ENCODE measurements around the gene IKZF4. TPM values are rescaled to one million over a fixed set of nuclear protein-coding genes. Genes with fewer than 3 reads are reported as not detected.
"Not testable (repeated sequence)": the region's sequence is repeated elsewhere in the genome, so short reads cannot be mapped to it uniquely, and the experiment has no call there.

The IKZF4 gene
- total RNA-seq, 4 donors from 2014 or later: 1.9 to 6.2 (median 3.9) TPM

DNA sequence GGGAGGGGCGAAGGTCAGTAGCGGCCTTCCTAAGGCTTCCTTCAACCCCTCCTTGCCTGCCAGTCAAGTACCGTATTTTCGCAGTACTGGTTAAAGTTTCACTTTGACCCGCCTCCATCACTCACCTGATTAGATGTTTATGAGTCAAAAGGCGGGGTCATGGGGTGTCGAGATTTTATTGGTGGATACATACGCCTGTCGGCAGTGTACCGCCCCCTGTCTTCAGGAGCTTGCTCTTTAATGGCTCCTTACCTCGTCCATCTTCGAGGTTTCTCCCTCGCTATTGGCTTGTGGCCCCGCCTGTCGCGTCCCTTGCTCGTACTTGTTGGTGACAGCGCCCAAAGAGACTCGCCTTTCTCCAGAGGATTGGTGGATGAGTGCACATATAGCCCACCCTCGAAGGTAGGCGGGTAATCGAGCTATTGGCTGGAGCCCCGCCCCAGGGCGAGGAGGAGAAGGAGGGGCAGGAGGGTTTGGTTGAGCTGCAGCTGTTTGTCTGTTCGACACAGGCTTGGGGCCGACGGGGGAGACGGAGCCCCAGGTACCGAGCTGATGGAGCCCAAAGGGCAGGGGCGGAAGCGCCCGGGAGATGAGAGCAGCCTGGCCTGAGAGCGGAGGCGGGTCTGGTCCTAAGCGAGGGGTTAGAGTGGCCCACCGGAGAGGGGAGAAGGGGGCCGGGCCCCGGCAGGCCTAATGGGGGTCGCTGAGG lies 47.1 kb upstream of the IKZF4 start, which contains the start of gene RAB5B:
RAB5B (plus strand) TSS at position 480 of the 709 bp plus-strand sequence. CDS start 12,883 bp downstream, outside the sequence.
- no peaks in the 10 kb centered on the region for H3K27me3 ChIP-seq
- H3K27ac ChIP-seq: peak within 1 kb of the TSS; percentile 95 to 99 (median 98)
- 1% methylated on average over 38 of the region's 39 CpGs; no CpG with 5 or more reads in 1 of the 2 donors for WGBS, 2 donors (ENCODE audit: low coverage in 1 of 2)
- TF ChIP-seq POLR2A (IDR thresholded peaks at IDR 0.05): peak; percentile 99
- TF ChIP-seq EP300 (IDR thresholded peaks at IDR 0.05; ENCODE audit: low read depth): no peak
- TF ChIP-seq POLR2AphosphoS5 (IDR thresholded peaks at IDR 0.05): peak; percentile 98 to 99 (median 98)
- TF ChIP-seq, protein P1, sequence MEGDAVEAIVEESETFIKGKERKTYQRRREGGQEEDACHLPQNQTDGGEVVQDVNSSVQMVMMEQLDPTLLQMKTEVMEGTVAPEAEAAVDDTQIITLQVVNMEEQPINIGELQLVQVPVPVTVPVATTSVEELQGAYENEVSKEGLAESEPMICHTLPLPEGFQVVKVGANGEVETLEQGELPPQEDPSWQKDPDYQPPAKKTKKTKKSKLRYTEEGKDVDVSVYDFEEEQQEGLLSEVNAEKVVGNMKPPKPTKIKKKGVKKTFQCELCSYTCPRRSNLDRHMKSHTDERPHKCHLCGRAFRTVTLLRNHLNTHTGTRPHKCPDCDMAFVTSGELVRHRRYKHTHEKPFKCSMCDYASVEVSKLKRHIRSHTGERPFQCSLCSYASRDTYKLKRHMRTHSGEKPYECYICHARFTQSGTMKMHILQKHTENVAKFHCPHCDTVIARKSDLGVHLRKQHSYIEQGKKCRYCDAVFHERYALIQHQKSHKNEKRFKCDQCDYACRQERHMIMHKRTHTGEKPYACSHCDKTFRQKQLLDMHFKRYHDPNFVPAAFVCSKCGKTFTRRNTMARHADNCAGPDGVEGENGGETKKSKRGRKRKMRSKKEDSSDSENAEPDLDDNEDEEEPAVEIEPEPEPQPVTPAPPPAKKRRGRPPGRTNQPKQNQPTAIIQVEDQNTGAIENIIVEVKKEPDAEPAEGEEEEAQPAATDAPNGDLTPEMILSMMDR (IDR thresholded peaks at IDR 0.05): peak in 3 of 5 experiments; percentile 23 to 58 (median 30)
- H3K9me3 ChIP-seq: no peaks in the 10 kb centered on the region
- DNase-seq: peak; percentile 99
- H3K4me1 ChIP-seq: peaks cover 8 to 54% (median 30%) of the 10 kb centered on the region in 4 donors
- H3K4me3 ChIP-seq: peak within 1 kb of the TSS; percentile 80 to 99 (median 92)
- H3K36me3 ChIP-seq: no peaks in the 10 kb centered on the region
- intact Hi-C loops (cut with DNase I; ENCODE audit: low total_unique reads) (no loop called here), in situ Hi-C loops (cut with MboI; ENCODE audit: low pct_ligation_motif_present in 1 of 4, low pct_unique_long_range_greater_than_20kb in 1 of 4, low sequenced_read_pairs in 3 of 4) (no loop called here)

DNA sequence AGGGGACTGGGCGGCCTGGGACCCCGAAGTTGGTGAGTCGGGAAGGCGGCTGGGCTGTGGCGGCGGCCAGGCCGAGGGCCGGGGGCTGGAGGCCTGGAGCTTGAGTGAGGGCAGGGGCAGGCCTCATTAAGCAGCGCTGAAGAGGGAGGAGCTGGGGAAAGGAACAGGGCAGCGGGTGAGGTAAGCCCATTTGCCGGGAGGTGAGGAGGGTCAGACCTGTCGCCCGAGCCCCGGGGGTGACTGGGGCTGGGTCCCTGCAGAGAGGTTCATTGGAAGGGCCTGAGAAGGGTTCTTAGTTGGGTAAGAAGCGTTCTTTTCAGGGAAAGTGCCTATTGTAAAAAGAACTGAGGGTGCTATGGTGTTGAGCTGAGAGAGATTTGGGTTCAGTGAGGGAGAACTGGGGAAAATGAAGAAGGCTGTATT lies 46.5 kb upstream of the IKZF4 start:
- H3K27ac ChIP-seq: peak overlapping the region; percentile 93 to 99 (median 98)
- TF ChIP-seq POLR2A (IDR thresholded peaks at IDR 0.05) (no peak), POLR2AphosphoS5 (IDR thresholded peaks at IDR 0.05) (no peak)
- peaks cover 8 to 54% (median 30%) of the 10 kb centered on the region in 4 donors for H3K4me1 ChIP-seq
- intact Hi-C loops (cut with DNase I; ENCODE audit: low total_unique reads): no loop called here
- H3K27me3 ChIP-seq: no peaks in the 10 kb centered on the region
- H3K9me3 ChIP-seq: no peaks in the 10 kb centered on the region
- in situ Hi-C loops (cut with MboI; ENCODE audit: low pct_ligation_motif_present in 1 of 4, low pct_unique_long_range_greater_than_20kb in 1 of 4, low sequenced_read_pairs in 3 of 4): no loop called here
- DNase-seq: peak; percentile 66
- peak overlapping the region; percentile 80 to 99 (median 92) for H3K4me3 ChIP-seq
- 0% methylated on average over 10 to 15 of the region's 15 CpGs for WGBS, 2 donors (ENCODE audit: low coverage in 1 of 2)
- no peaks in the 10 kb centered on the region for H3K36me3 ChIP-seq

DNA sequence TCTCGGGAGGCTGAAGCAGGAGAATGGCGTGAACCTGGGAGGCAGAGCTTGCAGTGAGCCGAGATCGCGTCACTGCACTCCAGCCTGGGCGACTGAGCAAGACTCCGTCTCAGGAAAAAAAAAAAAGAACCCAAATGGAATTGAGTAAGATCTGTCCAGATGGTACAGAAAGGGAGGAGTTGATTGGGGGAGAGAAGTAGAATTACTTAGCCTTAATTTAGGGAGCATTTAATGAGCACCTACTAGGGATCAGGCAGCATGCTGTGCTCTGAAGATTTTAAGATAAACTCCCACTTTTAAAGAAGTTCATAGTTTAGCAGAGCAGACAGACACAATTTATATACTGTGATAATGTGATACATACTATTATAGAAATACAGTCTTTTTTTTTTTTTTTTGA lies 42.5 kb upstream of the IKZF4 start:
- no peaks in the 10 kb centered on the region for H3K27me3 ChIP-seq
- intact Hi-C loops (cut with DNase I; ENCODE audit: low total_unique reads): no loop called here
- WGBS, 2 donors (ENCODE audit: low coverage in 1 of 2): 96% methylated on average over 7 of the region's 7 CpGs; no CpG with 5 or more reads in 1 of the 2 donors
- H3K4me3 ChIP-seq: no peak overlapping the region
- no peak for TF ChIP-seq POLR2A (IDR thresholded peaks at IDR 0.05)
- no peaks in the 10 kb centered on the region for H3K9me3 ChIP-seq
- peaks cover 0 to 10% (median 0%) of the 10 kb centered on the region in 4 donors for H3K36me3 ChIP-seq
- H3K27ac ChIP-seq: no peak overlapping the region
- H3K4me1 ChIP-seq: peaks cover 8 to 42% (median 30%) of the 10 kb centered on the region in 4 donors
- in situ Hi-C loops (cut with MboI; ENCODE audit: low pct_ligation_motif_present in 1 of 4, low pct_unique_long_range_greater_than_20kb in 1 of 4, low sequenced_read_pairs in 3 of 4): no loop called here
- no peak for DNase-seq

DNA sequence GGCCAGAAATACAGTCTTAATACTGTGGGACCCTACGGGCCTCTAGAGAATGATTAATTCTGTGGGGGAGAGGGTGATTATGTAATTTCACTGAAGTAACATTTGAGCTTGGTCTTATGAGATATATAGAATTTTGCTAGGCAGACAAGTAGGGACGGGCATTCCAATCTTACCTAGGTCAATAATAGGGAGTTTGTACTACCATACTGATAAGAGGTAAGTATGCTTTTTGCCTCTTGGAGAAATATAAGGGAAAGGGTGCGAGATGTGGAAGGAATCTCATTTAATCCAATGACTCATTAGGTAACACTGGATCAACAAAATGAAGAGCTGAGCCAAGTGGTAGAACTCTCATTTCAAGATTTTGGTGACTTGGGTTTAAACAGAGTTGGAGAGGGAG lies 41.8 kb upstream of the IKZF4 start:
- in situ Hi-C loops (cut with MboI; ENCODE audit: low pct_ligation_motif_present in 1 of 4, low pct_unique_long_range_greater_than_20kb in 1 of 4, low sequenced_read_pairs in 3 of 4): no loop called here

DNA sequence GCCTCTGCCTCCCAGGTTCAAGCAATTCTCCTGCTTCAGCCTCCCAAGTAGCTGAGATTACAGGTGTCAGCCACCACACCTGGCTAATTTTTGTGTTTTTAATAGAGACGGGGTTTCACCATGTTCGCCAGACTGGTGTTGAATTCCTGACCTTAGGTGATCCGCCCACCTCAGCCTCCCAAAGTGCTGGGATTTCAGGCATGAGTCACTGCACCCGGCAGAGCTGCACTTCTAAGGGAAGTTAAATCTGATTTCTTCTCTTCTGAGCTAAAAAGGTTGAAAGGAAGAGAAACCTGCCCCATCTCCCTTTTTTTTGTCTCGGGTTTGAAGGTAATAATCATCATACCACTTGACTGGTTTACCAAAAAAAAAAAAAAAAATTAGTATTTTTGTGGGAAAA lies 39.0 kb upstream of the IKZF4 start:
- intact Hi-C loops (cut with DNase I; ENCODE audit: low total_unique reads); H3K27me3 ChIP-seq; DNase-seq; in situ Hi-C loops (cut with MboI; ENCODE audit: low pct_ligation_motif_present in 1 of 4, low pct_unique_long_range_greater_than_20kb in 1 of 4, low sequenced_read_pairs in 3 of 4); H3K4me3 ChIP-seq; H3K27ac ChIP-seq; H3K9me3 ChIP-seq: not testable (repeated sequence)
- 75% methylated on average over 5 of the region's 5 CpGs; no CpG with 5 or more reads in 1 of the 2 donors for WGBS, 2 donors (ENCODE audit: low coverage in 1 of 2)
- Histone ChIP-seq H3K4me1 (peaks cover 5 to 18% (median 12%) of the 10 kb centered on the region in 4 donors), H3K36me3 (peaks cover 0 to 37% (median 7%) of the 10 kb centered on the region in 4 donors)

More for the DNA sequence above, 41.8 kb upstream of the IKZF4 start:
- H3K4me1 ChIP-seq: peaks cover 8 to 42% (median 30%) of the 10 kb centered on the region in 4 donors
- no peak for TF ChIP-seq POLR2AphosphoS5 (IDR thresholded peaks at IDR 0.05)
- TF ChIP-seq EP300 (IDR thresholded peaks at IDR 0.05; ENCODE audit: low read depth): no peak
- TF ChIP-seq POLR2A (IDR thresholded peaks at IDR 0.05): no peak
- TF ChIP-seq, protein P1 (IDR thresholded peaks at IDR 0.05): no peak
- no peak for DNase-seq
- 93 to 100% methylated on average over 2 to 3 of the region's 3 CpGs for WGBS, 2 donors (ENCODE audit: low coverage in 1 of 2)
- H3K9me3 ChIP-seq: no peaks in the 10 kb centered on the region
- no peak overlapping the region for H3K4me3 ChIP-seq
- H3K27me3 ChIP-seq: no peaks in the 10 kb centered on the region
- no peak overlapping the region for H3K27ac ChIP-seq
- peaks cover 0 to 17% (median 2%) of the 10 kb centered on the region in 4 donors for H3K36me3 ChIP-seq
- intact Hi-C loops (cut with DNase I; ENCODE audit: low total_unique reads): no loop called here

All from transverse colon (tissue), 4 donors.